BLaER1 treated with 17β-estradiol and CSF1 and Interleukin-3, amounts not matched to agents 10 nM and 100 nM (cell line): ENCODE results near the gene TOPBP1.

Experiments used
- H3K27ac ChIP-seq, 11 experiments: shearing (Covaris generic); formaldehyde crosslinking; 2 replicates each; pipeline ENCODE4 v1.8.1; 2022
- H3K27me3 ChIP-seq, 11 experiments: shearing (Covaris generic); formaldehyde crosslinking; 2 replicates each; pipeline ENCODE4 v1.8.1; 2022
- H3K36me3 ChIP-seq, 11 experiments: shearing (Covaris generic); formaldehyde crosslinking; 2 replicates each; pipeline ENCODE4 v1.8.1; 2022
- H3K4me1 ChIP-seq, 10 experiments: shearing (Covaris generic); formaldehyde crosslinking; 2 replicates each; pipeline ENCODE4 v1.8.1; 2022
- H3K4me2 ChIP-seq, 11 experiments: shearing (Covaris generic); formaldehyde crosslinking; 2 replicates each; pipeline ENCODE4 v1.8.1; 2022
- H3K4me3 ChIP-seq, 10 experiments: shearing (Covaris generic); formaldehyde crosslinking; 2 replicates each; pipeline ENCODE4 v1.8.1; 2022
- H3K9ac ChIP-seq, 11 experiments: shearing (Covaris generic); formaldehyde crosslinking; 2 replicates each; pipeline ENCODE4 v1.8.1; 2022
- H3K9me3 ChIP-seq, 11 experiments: shearing (Covaris generic); formaldehyde crosslinking; replicated peaks in 1 of 11; 2 replicates each; pipeline ENCODE4 v1.8.1; 2022
- H4K20me1 ChIP-seq, 11 experiments: shearing (Covaris generic); formaldehyde crosslinking; 2 replicates each; pipeline ENCODE4 v1.8.1; 2022
- Cebpa-rat ChIP-seq, 11 experiments: shearing (Covaris generic); IDR thresholded peaks; 2 replicates each; pipeline ENCODE4 v1.8.1; 2022

TOPBP1 gene

GRCh38 chr3:133661454-133662277 is at the start of gene TOPBP1:
TSS of gene TOPBP1 (minus strand) at chr3:133661941. CDS start at chr3:133661127, 814 bp downstream.
- peak within 1 kb of the TSS; percentile 80 to 99 (median 94) for H3K4me2 ChIP-seq
- peak within 1 kb of the TSS; percentile 87 to 97 (median 95) for H3K27ac ChIP-seq
- peak within 1 kb of the TSS; percentile 91 to 97 (median 96) for H3K9ac ChIP-seq
- no peaks in the 10 kb centered on the region for H3K27me3 ChIP-seq
- peaks cover 0 to 34% (median 9%) of the 10 kb centered on the region in 11 experiments; a peak in 9 of 22 replicates for H4K20me1 ChIP-seq
- H3K36me3 ChIP-seq, result peaks cover 26 to 39% (median 32%) of the 10 kb centered on the region in 11 experiments
- peak within 1 kb of the TSS; percentile 83 to 96 (median 93) for H3K4me3 ChIP-seq
- peaks cover 27 to 47% (median 40%) of the 10 kb centered on the region in 10 experiments for H3K4me1 ChIP-seq
- no peak for TF ChIP-seq Cebpa-rat (IDR thresholded peaks at IDR 0.05)
- H3K9me3 ChIP-seq, result no peaks in the 10 kb centered on the region

- H3K27ac ChIP-seq, result no peak overlapping the region
- TF ChIP-seq Cebpa-rat (IDR thresholded peaks at IDR 0.05), result no peak
- no peak overlapping the region for H3K9ac ChIP-seq
- H3K9me3 ChIP-seq, result no peaks in the 10 kb centered on the region
- 0 out of 20 replicates have a peak, but pooled peaks cover 0 to 6% (median 0%) of the 10 kb centered on the region in 10 experiments for H3K4me1 ChIP-seq
- no peak overlapping the region for H3K4me3 ChIP-seq
- H3K4me2 ChIP-seq, result no peak overlapping the region
- no peaks in the 10 kb centered on the region for H3K27me3 ChIP-seq
- H4K20me1 ChIP-seq, result no peaks in the 10 kb centered on the region; a peak in 1 of 22 replicates
- H3K36me3 ChIP-seq, result no peaks in the 10 kb centered on the region
Measured at GRCh38 chr3:133711013-133711412, 49.3 kb upstream of the TOPBP1 start.

- H3K9ac ChIP-seq, result no peak overlapping the region
- H4K20me1 ChIP-seq, result no peaks in the 10 kb centered on the region; a peak in 1 of 22 replicates
- no peak overlapping the region for H3K27ac ChIP-seq
- TF ChIP-seq Cebpa-rat (IDR thresholded peaks at IDR 0.05), result no peak
- H3K9me3 ChIP-seq, result no peaks in the 10 kb centered on the region
- H3K4me2 ChIP-seq, result no peak overlapping the region
- H3K4me3 ChIP-seq, result no peak overlapping the region
- H3K4me1 ChIP-seq, result 0 out of 20 replicates have a peak, but pooled peaks cover 0 to 6% (median 0%) of the 10 kb centered on the region in 10 experiments
- no peaks in the 10 kb centered on the region for H3K36me3 ChIP-seq
- no peaks in the 10 kb centered on the region for H3K27me3 ChIP-seq
Measured at GRCh38 chr3:133709139-133709750, 47.5 kb upstream of the TOPBP1 start.

GRCh38 chr3:133706033-133706432 is 44.3 kb upstream of the TOPBP1 start:
- TF ChIP-seq Cebpa-rat (IDR thresholded peaks at IDR 0.05), result no peak
- no peak overlapping the region for H3K9ac ChIP-seq
- peaks cover 6 to 12% (median 7%) of the 10 kb centered on the region in 10 experiments; a peak in 14 of 20 replicates for H3K4me1 ChIP-seq
- H3K4me3 ChIP-seq, result no peak overlapping the region
- no peak overlapping the region for H3K4me2 ChIP-seq
- no peaks in the 10 kb centered on the region for H3K36me3 ChIP-seq
- H3K27ac ChIP-seq, result no peak overlapping the region
- no peaks in the 10 kb centered on the region for H4K20me1 ChIP-seq
- no peaks in the 10 kb centered on the region for H3K27me3 ChIP-seq
- H3K9me3 ChIP-seq, result no peaks in the 10 kb centered on the region

GRCh38 chr3:133703915-133704314 is 42.2 kb upstream of the TOPBP1 start:
- Histone ChIP-seq H3K4me2 (no peak overlapping the region), H3K4me3 (no peak overlapping the region), H3K27me3 (no peaks in the 10 kb centered on the region), H4K20me1 (no peaks in the 10 kb centered on the region), H3K27ac (no peak overlapping the region), H3K4me1 (peaks cover 6 to 9% (median 7%) of the 10 kb centered on the region in 10 experiments; a peak in 14 of 20 replicates), H3K9ac (no peak overlapping the region), H3K9me3 (0 out of 22 replicates have a peak, but pooled peaks cover 0 to 3% (median 0%) of the 10 kb centered on the region in 11 experiments), H3K36me3 (no peaks in the 10 kb centered on the region)
- no peak for TF ChIP-seq Cebpa-rat (IDR thresholded peaks at IDR 0.05)

GRCh38 chr3:133701435-133702358 is 40.0 kb upstream of the TOPBP1 start:
- no peak overlapping the region for H3K27ac ChIP-seq
- no peak overlapping the region for H3K4me3 ChIP-seq
- H3K9me3 ChIP-seq, result peaks cover 0 to 10% (median 6%) of the 10 kb centered on the region in 11 experiments; a peak in 8 of 22 replicates
- no peak for TF ChIP-seq Cebpa-rat (IDR thresholded peaks at IDR 0.05)
- peak overlapping the region in 8 of 11 experiments; percentile 27 to 54 (median 34); a peak in 12 of 22 replicates for H3K4me2 ChIP-seq
- no peaks in the 10 kb centered on the region for H3K27me3 ChIP-seq
- no peak overlapping the region for H3K9ac ChIP-seq
- no peaks in the 10 kb centered on the region for H3K36me3 ChIP-seq
- peaks cover 6 to 9% (median 7%) of the 10 kb centered on the region in 10 experiments; a peak in 14 of 20 replicates for H3K4me1 ChIP-seq
- no peaks in the 10 kb centered on the region for H4K20me1 ChIP-seq

GRCh38 chr3:133700351-133700750 is 38.6 kb upstream of the TOPBP1 start:
- H3K27me3 ChIP-seq, result no peaks in the 10 kb centered on the region
- TF ChIP-seq Cebpa-rat (IDR thresholded peaks at IDR 0.05), result no peak
- H4K20me1 ChIP-seq, result no peaks in the 10 kb centered on the region
- H3K9ac ChIP-seq, result no peak overlapping the region
- no peak overlapping the region for H3K27ac ChIP-seq
- no peak overlapping the region for H3K4me2 ChIP-seq
- H3K4me3 ChIP-seq, result no peak overlapping the region
- peaks cover 6 to 9% (median 7%) of the 10 kb centered on the region in 10 experiments; a peak in 14 of 20 replicates for H3K4me1 ChIP-seq
- peaks cover 0 to 10% (median 6%) of the 10 kb centered on the region in 11 experiments; a peak in 8 of 22 replicates for H3K9me3 ChIP-seq
- no peaks in the 10 kb centered on the region for H3K36me3 ChIP-seq

- H3K9ac ChIP-seq, result no peak overlapping the region
- no peaks in the 10 kb centered on the region for H3K27me3 ChIP-seq
- no peak for TF ChIP-seq Cebpa-rat (IDR thresholded peaks at IDR 0.05)
- no peaks in the 10 kb centered on the region for H4K20me1 ChIP-seq
- H3K4me2 ChIP-seq, result no peak overlapping the region
- peaks cover 0 to 10% (median 6%) of the 10 kb centered on the region in 11 experiments; a peak in 8 of 22 replicates for H3K9me3 ChIP-seq
- H3K27ac ChIP-seq, result no peak overlapping the region
- no peak overlapping the region for H3K4me3 ChIP-seq
- no peaks in the 10 kb centered on the region for H3K36me3 ChIP-seq
- peaks cover 6 to 9% (median 7%) of the 10 kb centered on the region in 10 experiments; a peak in 14 of 20 replicates for H3K4me1 ChIP-seq
Measured at GRCh38 chr3:133699903-133700302, 38.2 kb upstream of the TOPBP1 start.
